ENCODE data around the gene TET1. TPM values are rescaled to one million over a fixed set of nuclear protein-coding genes. Genes with fewer than 3 reads are reported as not detected.

The TET1 gene
- total and polyA plus RNA-seq, 2 of the 13 experiments (the other 11 are each of a cell fraction or from before 2014, with no cell fraction given) = 6.9 to 7.3 TPM

DNA sequence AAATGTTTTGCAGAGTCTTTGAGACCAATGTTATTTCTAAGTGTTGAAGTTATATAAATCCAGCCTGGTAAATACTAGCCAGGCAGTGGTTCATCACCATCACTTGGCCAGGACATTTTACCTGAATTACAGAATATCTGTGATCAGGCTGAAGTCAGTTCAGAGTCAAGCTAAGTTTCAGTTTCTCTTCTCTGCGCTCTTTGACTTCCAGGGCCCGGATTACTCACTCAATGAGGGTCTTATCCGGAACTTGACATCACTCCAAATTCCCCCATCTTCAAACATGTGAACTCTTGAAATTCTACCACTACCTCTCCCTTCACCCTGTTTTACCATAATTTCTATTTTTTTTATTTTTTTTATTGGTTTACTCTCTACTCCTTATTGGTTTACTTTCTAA, 124.3 kb downstream of the TET1 start (continued):
- TF ChIP-seq ZNF713 (CRISPR knock-in tag; IDR thresholded peaks at IDR 0.05) (no peak), ZNF230 (CRISPR knock-in tag; IDR thresholded peaks at IDR 0.05) (no peak), ZSCAN22 (CRISPR knock-in tag; IDR thresholded peaks at IDR 0.05) (no peak), BRCA1 (CRISPR knock-in tag; IDR thresholded peaks at IDR 0.05) (no peak), BRD4 (CRISPR knock-in tag; IDR thresholded peaks at IDR 0.05) (no peak), ZNF557 (CRISPR knock-in tag; IDR thresholded peaks at IDR 0.05) (no peak), ZNF274 (CRISPR knock-in tag; IDR thresholded peaks at IDR 0.05) (no peak)
- TF ChIP-seq, protein P1, sequence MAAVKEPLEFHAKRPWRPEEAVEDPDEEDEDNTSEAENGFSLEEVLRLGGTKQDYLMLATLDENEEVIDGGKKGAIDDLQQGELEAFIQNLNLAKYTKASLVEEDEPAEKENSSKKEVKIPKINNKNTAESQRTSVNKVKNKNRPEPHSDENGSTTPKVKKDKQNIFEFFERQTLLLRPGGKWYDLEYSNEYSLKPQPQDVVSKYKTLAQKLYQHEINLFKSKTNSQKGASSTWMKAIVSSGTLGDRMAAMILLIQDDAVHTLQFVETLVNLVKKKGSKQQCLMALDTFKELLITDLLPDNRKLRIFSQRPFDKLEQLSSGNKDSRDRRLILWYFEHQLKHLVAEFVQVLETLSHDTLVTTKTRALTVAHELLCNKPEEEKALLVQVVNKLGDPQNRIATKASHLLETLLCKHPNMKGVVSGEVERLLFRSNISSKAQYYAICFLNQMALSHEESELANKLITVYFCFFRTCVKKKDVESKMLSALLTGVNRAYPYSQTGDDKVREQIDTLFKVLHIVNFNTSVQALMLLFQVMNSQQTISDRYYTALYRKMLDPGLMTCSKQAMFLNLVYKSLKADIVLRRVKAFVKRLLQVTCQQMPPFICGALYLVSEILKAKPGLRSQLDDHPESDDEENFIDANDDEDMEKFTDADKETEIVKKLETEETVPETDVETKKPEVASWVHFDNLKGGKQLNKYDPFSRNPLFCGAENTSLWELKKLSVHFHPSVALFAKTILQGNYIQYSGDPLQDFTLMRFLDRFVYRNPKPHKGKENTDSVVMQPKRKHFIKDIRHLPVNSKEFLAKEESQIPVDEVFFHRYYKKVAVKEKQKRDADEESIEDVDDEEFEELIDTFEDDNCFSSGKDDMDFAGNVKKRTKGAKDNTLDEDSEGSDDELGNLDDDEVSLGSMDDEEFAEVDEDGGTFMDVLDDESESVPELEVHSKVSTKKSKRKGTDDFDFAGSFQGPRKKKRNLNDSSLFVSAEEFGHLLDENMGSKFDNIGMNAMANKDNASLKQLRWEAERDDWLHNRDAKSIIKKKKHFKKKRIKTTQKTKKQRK (IDR thresholded peaks at IDR 0.05; ENCODE audit: low read length) = no peak
- TF ChIP-seq, protein P2, sequence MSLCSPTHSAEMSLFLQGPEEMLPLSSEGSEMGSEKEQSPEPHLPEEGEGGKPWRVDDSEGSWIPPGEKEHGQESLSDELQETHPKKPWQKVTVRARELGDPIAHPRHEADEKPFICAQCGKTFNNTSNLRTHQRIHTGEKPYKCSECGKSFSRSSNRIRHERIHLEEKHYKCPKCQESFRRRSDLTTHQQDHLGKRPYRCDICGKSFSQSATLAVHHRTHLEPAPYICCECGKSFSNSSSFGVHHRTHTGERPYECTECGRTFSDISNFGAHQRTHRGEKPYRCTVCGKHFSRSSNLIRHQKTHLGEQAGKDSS (CRISPR knock-in tag; IDR thresholded peaks at IDR 0.05; ENCODE audit: borderline replicate concordance, low read depth) = no peak
- TF ChIP-seq, protein P3, sequence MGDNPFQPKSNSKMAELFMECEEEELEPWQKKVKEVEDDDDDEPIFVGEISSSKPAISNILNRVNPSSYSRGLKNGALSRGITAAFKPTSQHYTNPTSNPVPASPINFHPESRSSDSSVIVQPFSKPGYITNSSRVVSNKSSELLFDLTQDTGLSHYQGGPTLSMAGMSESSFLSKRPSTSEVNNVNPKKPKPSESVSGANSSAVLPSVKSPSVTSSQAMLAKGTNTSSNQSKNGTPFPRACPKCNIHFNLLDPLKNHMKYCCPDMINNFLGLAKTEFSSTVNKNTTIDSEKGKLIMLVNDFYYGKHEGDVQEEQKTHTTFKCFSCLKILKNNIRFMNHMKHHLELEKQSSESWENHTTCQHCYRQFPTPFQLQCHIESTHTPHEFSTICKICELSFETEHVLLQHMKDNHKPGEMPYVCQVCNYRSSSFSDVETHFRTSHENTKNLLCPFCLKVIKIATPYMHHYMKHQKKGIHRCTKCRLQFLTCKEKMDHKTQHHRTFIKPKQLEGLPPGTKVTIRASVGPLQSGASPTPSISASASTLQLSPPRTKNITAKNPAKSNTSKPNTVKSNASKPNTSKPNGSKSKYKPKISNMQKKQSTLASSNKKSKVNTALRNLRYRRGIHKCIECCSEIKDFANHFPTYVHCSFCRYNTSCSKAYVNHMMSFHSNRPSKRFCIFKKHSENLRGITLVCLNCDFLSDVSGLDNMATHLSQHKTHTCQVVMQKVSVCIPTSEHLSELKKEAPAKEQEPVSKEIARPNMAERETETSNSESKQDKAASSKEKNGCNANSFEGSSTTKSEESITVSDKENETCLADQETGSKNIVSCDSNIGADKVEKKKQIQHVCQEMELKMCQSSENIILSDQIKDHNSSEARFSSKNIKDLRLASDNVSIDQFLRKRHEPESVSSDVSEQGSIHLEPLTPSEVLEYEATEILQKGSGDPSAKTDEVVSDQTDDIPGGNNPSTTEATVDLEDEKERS (CRISPR knock-in tag; IDR thresholded peaks at IDR 0.05) = no peak

All from HepG2 (cell line).